ENCODE data around the gene FAM114A2. TPM values are rescaled to one million over a fixed set of nuclear protein-coding genes. Genes with fewer than 3 reads are reported as not detected.
"Not testable (repeated sequence)": the region's sequence is repeated elsewhere in the genome, so short reads cannot be mapped to it uniquely, and the experiment has no call there.

Gene FAM114A2
- polyA plus RNA-seq, 1 donor (not counting 4 experiments of a cell fraction or from before 2014, with no cell fraction given) = 16.3 TPM

GRCh38 chr5:154072414-154073171, 33.9 kb upstream of the FAM114A2 start:
- Histone ChIP-seq H3K27ac (ENCODE audit: control insufficient read depth, insufficient read depth, low read length) (no peak overlapping the region), H4K20me1 (ENCODE audit: control insufficient read depth, extremely low read depth, insufficient read depth, low read length) (no peaks in the 10 kb centered on the region), H2AFZ (ENCODE audit: control insufficient read depth, low read length) (no peak overlapping the region), H3K4me2 (ENCODE audit: control insufficient read depth, extremely low read depth, insufficient read depth, low read depth, low read length) (peak overlapping the region; percentile 63), H3K4me3 (ENCODE audit: control insufficient read depth in 2 of 3, extremely low read depth in 1 of 3, insufficient read depth in 2 of 3, low read depth in 1 of 3, low read length in 3 of 3) (peak overlapping the region in 1 of 3 experiments; percentile 36), H3K4me1 (ENCODE audit: control insufficient read depth, extremely low read depth, insufficient read depth, low read length) (no peaks in the 10 kb centered on the region), H3K9ac (ENCODE audit: control insufficient read depth, extremely low read depth, insufficient read depth, low read length) (no peak overlapping the region), H3K9me3 (ENCODE audit: control insufficient read depth, low read depth, low read length) (no peaks in the 10 kb centered on the region), H3K79me2 (ENCODE audit: control insufficient read depth, insufficient read depth, low read length) (no peaks in the 10 kb centered on the region), H3K9me1 (ENCODE audit: control insufficient read depth, extremely low read depth, insufficient read depth, low read length) (no peaks in the 10 kb centered on the region), H3K36me3 (ENCODE audit: control insufficient read depth in 2 of 2, extremely low read depth in 1 of 2, insufficient read depth in 2 of 2, low read length in 2 of 2) (no peaks in the 10 kb centered on the region), H3K27me3 (ENCODE audit: control insufficient read depth, extremely low read depth, insufficient read depth, low read length) (peaks cover 6% of the 10 kb centered on the region)
- TF ChIP-seq EZH2 (IDR thresholded peaks at IDR 0.05; ENCODE audit: low read length) = no peak
- TF ChIP-seq, protein P1, sequence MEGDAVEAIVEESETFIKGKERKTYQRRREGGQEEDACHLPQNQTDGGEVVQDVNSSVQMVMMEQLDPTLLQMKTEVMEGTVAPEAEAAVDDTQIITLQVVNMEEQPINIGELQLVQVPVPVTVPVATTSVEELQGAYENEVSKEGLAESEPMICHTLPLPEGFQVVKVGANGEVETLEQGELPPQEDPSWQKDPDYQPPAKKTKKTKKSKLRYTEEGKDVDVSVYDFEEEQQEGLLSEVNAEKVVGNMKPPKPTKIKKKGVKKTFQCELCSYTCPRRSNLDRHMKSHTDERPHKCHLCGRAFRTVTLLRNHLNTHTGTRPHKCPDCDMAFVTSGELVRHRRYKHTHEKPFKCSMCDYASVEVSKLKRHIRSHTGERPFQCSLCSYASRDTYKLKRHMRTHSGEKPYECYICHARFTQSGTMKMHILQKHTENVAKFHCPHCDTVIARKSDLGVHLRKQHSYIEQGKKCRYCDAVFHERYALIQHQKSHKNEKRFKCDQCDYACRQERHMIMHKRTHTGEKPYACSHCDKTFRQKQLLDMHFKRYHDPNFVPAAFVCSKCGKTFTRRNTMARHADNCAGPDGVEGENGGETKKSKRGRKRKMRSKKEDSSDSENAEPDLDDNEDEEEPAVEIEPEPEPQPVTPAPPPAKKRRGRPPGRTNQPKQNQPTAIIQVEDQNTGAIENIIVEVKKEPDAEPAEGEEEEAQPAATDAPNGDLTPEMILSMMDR (optimal IDR thresholded peaks at IDR 0.05 in 1 of 3, IDR thresholded peaks at IDR 0.05 in 1 of 3, conservative IDR thresholded peaks at IDR 0.05 in 1 of 3; ENCODE audit: extremely low read depth in 1 of 3, insufficient read depth in 2 of 3, low read length in 3 of 3) = peak; percentile 83 to 97 (median 94)
- no peak for DNase-seq (ENCODE audit: low read depth, low spot score)
- peak; percentile 67 for FAIRE-seq
- dilution Hi-C loops (cut with MboI; ENCODE audit: extremely low pct_ligation_motif_present, low sequenced_read_pairs) = loop anchor here (25.0 kb wide), 1 partner anchor 340 kb away; no protein-coding TSS in a partner anchor

- Histone ChIP-seq H3K36me3 (ENCODE audit: control insufficient read depth in 2 of 2, extremely low read depth in 1 of 2, insufficient read depth in 2 of 2, low read length in 2 of 2) (no peaks in the 10 kb centered on the region), H3K27me3 (ENCODE audit: control insufficient read depth, extremely low read depth, insufficient read depth, low read length) (peaks cover 6% of the 10 kb centered on the region), H3K27ac (ENCODE audit: control insufficient read depth, insufficient read depth, low read length) (no peak overlapping the region), H3K4me1 (ENCODE audit: control insufficient read depth, extremely low read depth, insufficient read depth, low read length) (no peaks in the 10 kb centered on the region), H3K9ac (ENCODE audit: control insufficient read depth, extremely low read depth, insufficient read depth, low read length) (no peak overlapping the region), H3K9me1 (ENCODE audit: control insufficient read depth, extremely low read depth, insufficient read depth, low read length) (no peaks in the 10 kb centered on the region), H2AFZ (ENCODE audit: control insufficient read depth, low read length) (no peak overlapping the region), H4K20me1 (ENCODE audit: control insufficient read depth, extremely low read depth, insufficient read depth, low read length) (no peaks in the 10 kb centered on the region), H3K9me3 (ENCODE audit: control insufficient read depth, low read depth, low read length) (no peaks in the 10 kb centered on the region), H3K79me2 (ENCODE audit: control insufficient read depth, insufficient read depth, low read length) (no peaks in the 10 kb centered on the region), H3K4me2 (ENCODE audit: control insufficient read depth, extremely low read depth, insufficient read depth, low read depth, low read length) (peak overlapping the region; percentile 63), H3K4me3 (ENCODE audit: control insufficient read depth in 2 of 3, extremely low read depth in 1 of 3, insufficient read depth in 2 of 3, low read depth in 1 of 3, low read length in 3 of 3) (peak overlapping the region in 1 of 3 experiments; percentile 36)
- TF ChIP-seq EZH2 (IDR thresholded peaks at IDR 0.05; ENCODE audit: low read length) = no peak
- TF ChIP-seq, protein P1 (optimal IDR thresholded peaks at IDR 0.05 in 1 of 3, IDR thresholded peaks at IDR 0.05 in 1 of 3, conservative IDR thresholded peaks at IDR 0.05 in 1 of 3; ENCODE audit: extremely low read depth in 1 of 3, insufficient read depth in 2 of 3, low read length in 3 of 3) = no peak
- DNase-seq (ENCODE audit: low read depth, low spot score) (no peak), FAIRE-seq (no peak)
- dilution Hi-C loops (cut with MboI; ENCODE audit: extremely low pct_ligation_motif_present, low sequenced_read_pairs) = loop anchor here (25.0 kb wide), 1 partner anchor 340 kb away; no protein-coding TSS in a partner anchor
Observed at GRCh38 chr5:154071799-154072413, 33.2 kb upstream of the FAM114A2 start.

- not testable (repeated sequence) for H3K9me3 ChIP-seq (ENCODE audit: control insufficient read depth, low read depth, low read length); H3K27me3 ChIP-seq (ENCODE audit: control insufficient read depth, extremely low read depth, insufficient read depth, low read length); H3K79me2 ChIP-seq (ENCODE audit: control insufficient read depth, insufficient read depth, low read length); H3K9me1 ChIP-seq (ENCODE audit: control insufficient read depth, extremely low read depth, insufficient read depth, low read length); FAIRE-seq; H3K36me3 ChIP-seq (ENCODE audit: control insufficient read depth in 2 of 2, extremely low read depth in 1 of 2, insufficient read depth in 2 of 2, low read length in 2 of 2); H2AFZ ChIP-seq (ENCODE audit: control insufficient read depth, low read length); DNase-seq (ENCODE audit: low read depth, low spot score); H3K4me1 ChIP-seq (ENCODE audit: control insufficient read depth, extremely low read depth, insufficient read depth, low read length); H4K20me1 ChIP-seq (ENCODE audit: control insufficient read depth, extremely low read depth, insufficient read depth, low read length); H3K4me2 ChIP-seq (ENCODE audit: control insufficient read depth, extremely low read depth, insufficient read depth, low read depth, low read length); H3K4me3 ChIP-seq (ENCODE audit: control insufficient read depth in 2 of 3, extremely low read depth in 1 of 3, insufficient read depth in 2 of 3, low read depth in 1 of 3, low read length in 3 of 3); H3K9ac ChIP-seq (ENCODE audit: control insufficient read depth, extremely low read depth, insufficient read depth, low read length); H3K27ac ChIP-seq (ENCODE audit: control insufficient read depth, insufficient read depth, low read length)
- dilution Hi-C loops (cut with MboI; ENCODE audit: extremely low pct_ligation_motif_present, low sequenced_read_pairs) = loop anchor here (25.0 kb wide), 1 partner anchor 342 kb away; no protein-coding TSS in a partner anchor
Observed at GRCh38 chr5:154069854-154070253, 31.1 kb upstream of the FAM114A2 start.

Measured in keratinocyte (primary cell).